Esophagus (tissue), 2 donors: ENCODE results near the gene LYRM9. TPM values are rescaled to one million over a fixed set of nuclear protein-coding genes. Genes with fewer than 3 reads are reported as not detected.

ENCODE experiments used
- H3K27ac ChIP-seq, 2 donors: one replicate each; pipeline ENCODE4 v1.5.1; 2013; ENCODE audit warnings: low read depth in 2 of 2, mild to moderate bottlenecking in 2 of 2, inconsistent platforms in 1 of 2, low read length in 1 of 2, moderate library complexity in 1 of 2
- H3K27me3 ChIP-seq, 2 donors: one replicate each; pipeline ENCODE4 v1.6.1; 2013; ENCODE audit warnings: low read length in 2 of 2, control low read depth in 1 of 2, mild to moderate bottlenecking in 1 of 2; ENCODE audit not compliant: insufficient read depth in 2 of 2, control insufficient read depth in 1 of 2
- H3K36me3 ChIP-seq, 2 donors: one replicate each; pipeline ENCODE4 v1.6.1; 2013; ENCODE audit warnings: low read length in 1 of 2; ENCODE audit not compliant: control insufficient read depth in 2 of 2, insufficient read depth in 2 of 2
- H3K4me1 ChIP-seq, 2 donors: one replicate each; pipeline ENCODE4 v1.6.1; 2013; ENCODE audit warnings: low read length in 1 of 2; ENCODE audit not compliant: control insufficient read depth in 2 of 2, insufficient read depth in 2 of 2
- H3K4me3 ChIP-seq, 2 donors: one replicate each; pipeline ENCODE4 v1.5.1; 2013; ENCODE audit warnings: low read length in 2 of 2, mild to moderate bottlenecking in 2 of 2, low read depth in 1 of 2, moderate library complexity in 1 of 2
- H3K9me3 ChIP-seq, 2 donors: one replicate each; pipeline ENCODE4 v1.6.1; 2013; ENCODE audit warnings: mild to moderate bottlenecking in 2 of 2, low read depth in 1 of 2, low read length in 1 of 2, moderate library complexity in 1 of 2; ENCODE audit not compliant: control insufficient read depth in 2 of 2, insufficient read depth in 1 of 2
- WGBS, 2 donors: extraction: QIAGEN DNeasy Blood & Tissue Kit; methylation state at CpG; one replicate each; pipeline ENCODE4 v1.1.7; 2013; 5-methylcytosine and 5-hydroxymethylcytosine counted together
- polyA plus RNA-seq, 2 donors: library from polyadenylated mRNA; stranded (reverse); fragments of 200-250 nt; gene quantifications; one replicate each; pipeline ENCODE4 v1.2.3, GENCODE V29; 2013
- donor health status: healthy with polysubstance abuse.
- donor health status: Bipolar disorder and iron deficiency.

Gene LYRM9
- polyA plus RNA-seq, result 1 to 10 TPM; 2.5 to 3.9 TPM

DNA sequence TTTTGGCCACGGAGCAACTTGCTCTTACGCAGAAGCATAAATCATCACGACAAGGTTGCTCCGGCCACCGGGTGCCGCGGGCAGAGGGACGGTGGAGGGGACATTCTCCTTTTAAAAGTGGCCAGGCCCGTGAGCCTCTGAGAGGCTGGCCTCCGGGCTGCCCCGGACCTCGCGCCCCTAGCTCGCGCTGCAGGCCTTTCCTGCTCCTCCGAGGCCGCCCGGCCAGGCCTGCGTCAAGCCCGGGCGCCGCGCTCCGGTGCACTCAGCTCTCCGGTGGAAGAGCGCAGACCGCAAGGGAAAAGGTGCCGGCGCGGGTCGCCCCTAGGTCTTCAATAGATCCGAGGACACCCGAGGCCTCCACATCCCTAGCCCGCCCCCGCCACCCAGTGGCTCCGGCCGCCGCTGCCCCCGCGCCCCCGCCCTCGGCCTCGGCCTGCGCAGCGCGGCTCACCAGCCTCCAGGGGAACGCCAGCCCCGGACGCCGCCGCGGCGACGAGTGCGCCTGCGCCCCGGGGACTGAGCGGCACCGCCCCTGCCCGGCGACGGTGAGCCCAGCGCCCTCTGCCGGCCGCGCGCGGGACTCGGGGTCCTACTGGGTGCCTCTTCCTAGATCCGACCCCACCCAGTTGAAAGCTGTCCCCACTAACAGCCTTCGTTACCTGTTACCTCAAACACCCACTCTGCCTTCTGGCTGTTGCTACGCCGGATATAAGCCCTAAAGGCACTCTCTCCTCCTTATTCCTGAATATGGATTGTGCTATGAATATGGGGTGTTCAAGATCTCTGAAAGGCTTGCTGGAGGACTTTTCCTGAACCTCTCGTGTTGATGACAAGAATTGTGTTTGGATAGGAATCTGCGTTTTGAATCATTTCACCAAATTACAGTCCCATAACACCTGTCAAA is at the start of gene LYRM9:
LYRM9 (minus strand) TSS at position 500 of the 904 bp plus-strand sequence. CDS start 10,671 bp downstream, outside the sequence.
- Histone ChIP-seq H3K4me1 (peaks cover 0 to 2% of the 10 kb centered on the region in 2 donors), H3K27me3 (no peaks in the 10 kb centered on the region), H3K27ac (peak within 1 kb of the TSS; percentile 62 to 76), H3K4me3 (peak within 1 kb of the TSS; percentile 65 to 71), H3K9me3 (no peaks in the 10 kb centered on the region), H3K36me3 (no peaks in the 10 kb centered on the region)
- WGBS, 2 donors, result 1% methylated on average over 68 to 75 of the region's 75 CpGs

DNA sequence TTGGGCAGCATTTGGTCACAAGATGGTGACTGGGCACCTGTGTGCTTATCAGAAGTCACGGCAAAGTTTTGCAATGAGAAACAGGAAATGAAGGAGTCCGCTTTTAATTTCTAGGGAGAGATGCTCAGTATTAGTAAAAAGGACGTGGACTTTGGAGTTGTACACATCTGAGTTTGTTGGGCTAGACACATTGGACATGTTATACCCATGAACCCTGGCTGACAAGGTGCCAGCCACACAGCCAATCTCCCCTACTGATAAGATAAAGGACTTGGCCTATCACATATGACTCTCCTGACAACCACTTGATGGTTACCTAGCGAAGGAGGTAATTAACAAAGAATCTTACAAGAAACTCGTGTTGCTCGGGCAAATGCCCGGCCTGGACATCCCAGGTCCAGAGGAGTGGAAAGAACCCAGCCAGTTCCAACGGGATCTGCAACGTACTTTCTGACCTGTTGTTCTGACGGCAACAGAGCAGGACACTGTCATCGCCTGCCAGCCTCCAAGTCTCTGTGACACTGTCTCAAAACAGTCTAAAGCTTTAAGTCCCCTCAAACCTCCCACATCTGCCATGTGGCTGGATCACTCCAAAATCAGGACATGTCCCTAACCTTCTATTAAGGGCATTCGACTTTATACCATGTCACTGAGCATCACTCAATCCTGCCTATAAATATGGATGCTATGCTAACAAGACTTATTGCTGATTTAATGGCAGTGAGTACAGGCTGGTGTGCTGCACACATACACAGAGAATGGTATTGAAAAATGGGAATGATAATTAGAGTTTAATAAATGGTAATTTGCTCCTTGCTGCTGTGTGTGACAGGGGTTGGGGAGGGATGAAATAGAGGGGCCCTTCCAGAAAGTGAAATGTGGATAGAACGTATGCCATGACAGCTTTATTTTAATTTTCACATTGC is 47.6 kb upstream of the LYRM9 start:
- peaks cover 0 to 2% of the 10 kb centered on the region in 2 donors for H3K9me3 ChIP-seq
- no peaks in the 10 kb centered on the region for H3K36me3 ChIP-seq
- H3K4me3 ChIP-seq, result no peak overlapping the region
- no peaks in the 10 kb centered on the region for H3K27me3 ChIP-seq
- H3K4me1 ChIP-seq, result no peaks in the 10 kb centered on the region
- 64 to 69% methylated on average over 13 of the region's 13 CpGs for WGBS, 2 donors
- no peak overlapping the region for H3K27ac ChIP-seq

DNA sequence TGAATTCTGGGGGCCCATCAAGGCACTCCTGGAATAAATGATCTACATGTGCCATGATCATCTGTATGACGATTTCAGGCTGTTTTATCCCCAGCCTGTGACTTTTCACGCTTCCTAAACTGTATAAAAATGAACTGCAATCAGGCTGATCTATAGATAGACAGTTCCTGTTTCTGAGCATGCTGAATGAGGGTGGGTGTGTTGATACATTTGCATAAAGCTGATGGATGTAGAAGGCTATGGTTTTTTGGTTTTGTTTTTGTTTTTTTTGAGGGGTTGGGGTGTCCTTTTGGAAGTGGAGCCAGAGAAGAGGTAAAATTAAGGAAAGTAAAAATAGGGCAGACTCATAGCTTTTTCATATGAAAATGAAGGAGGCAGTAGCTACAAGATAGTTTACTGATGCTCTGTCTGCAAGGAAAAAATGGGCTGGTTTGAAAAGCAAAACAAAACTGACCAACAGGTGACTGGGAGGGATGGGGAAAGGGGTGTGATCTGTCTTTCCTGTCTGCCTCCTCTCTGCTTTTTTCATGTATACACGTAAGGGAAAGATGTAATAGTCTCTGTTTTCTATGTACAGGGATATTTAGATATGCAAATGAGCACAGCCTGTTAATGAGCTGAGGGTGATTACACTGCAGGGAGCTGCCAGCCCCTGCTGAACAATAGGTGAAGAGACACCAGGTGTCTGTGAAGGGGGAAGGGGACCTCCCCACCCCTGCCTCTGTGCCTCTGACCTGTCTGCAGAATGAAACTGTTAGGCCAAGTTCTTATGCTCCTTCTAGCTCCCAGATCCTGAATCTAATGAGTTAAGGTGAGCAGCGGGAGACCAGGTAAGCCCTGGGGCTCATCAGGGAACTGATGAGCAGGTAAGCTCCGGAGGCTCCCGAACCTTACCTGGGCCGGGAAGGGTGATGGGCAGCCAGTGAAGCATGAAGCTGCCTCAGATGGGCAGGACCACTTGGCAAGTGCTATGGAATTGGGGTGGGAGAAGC is 46.6 kb upstream of the LYRM9 start:
- H3K4me1 ChIP-seq, result no peaks in the 10 kb centered on the region
- WGBS, 2 donors, result 45 to 55% methylated on average over 7 of the region's 7 CpGs
- H3K4me3 ChIP-seq, result no peak overlapping the region
- H3K27ac ChIP-seq, result no peak overlapping the region
- H3K9me3 ChIP-seq, result peaks cover 0 to 2% of the 10 kb centered on the region in 2 donors
- H3K36me3 ChIP-seq, result no peaks in the 10 kb centered on the region
- no peaks in the 10 kb centered on the region for H3K27me3 ChIP-seq

DNA sequence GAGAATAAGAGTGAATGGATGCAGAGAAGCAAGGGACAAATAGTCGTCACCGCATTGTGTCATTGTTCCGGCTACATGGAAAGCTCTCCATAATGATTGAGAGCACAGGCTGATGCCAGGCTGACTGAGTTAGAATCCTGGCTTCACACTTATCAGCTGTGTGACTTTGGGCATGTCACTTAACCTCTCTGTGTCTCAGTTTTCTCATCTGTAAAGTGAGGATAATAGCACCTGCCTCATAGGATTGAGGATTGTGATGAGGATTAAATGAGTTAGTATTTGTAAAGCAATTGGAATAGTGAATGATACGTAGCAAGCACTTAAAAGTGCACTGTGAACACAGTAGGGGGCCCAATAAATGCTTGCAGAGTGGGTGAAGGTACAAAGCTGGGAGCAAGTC is 45.7 kb upstream of the LYRM9 start:
- Histone ChIP-seq H3K36me3 (no peaks in the 10 kb centered on the region), H3K4me1 (no peaks in the 10 kb centered on the region), H3K27me3 (no peaks in the 10 kb centered on the region), H3K4me3 (no peak overlapping the region), H3K9me3 (peaks cover 0 to 2% of the 10 kb centered on the region in 2 donors), H3K27ac (no peak overlapping the region)
- 80 to 84% methylated on average over 4 of the region's 4 CpGs for WGBS, 2 donors

DNA sequence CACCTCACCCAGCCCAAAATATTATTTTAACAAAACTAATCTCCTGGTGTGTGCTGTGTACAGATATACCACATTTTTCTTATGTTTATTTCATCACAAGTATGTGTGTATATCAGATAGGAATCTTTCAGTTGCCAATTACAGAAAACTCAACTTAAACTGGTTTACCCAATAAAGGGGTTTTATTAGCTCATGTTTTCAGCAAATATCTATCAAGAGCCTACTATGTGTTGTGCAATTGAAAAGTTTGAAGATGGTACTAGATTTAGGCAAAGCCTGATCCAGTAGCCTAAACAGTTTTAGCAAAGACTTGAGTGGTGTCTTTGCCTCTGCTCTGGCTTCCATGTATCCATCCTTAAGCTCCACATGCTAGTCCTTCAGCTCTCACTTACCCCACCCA is 45.1 kb upstream of the LYRM9 start:
- Histone ChIP-seq H3K27me3 (no peaks in the 10 kb centered on the region), H3K4me3 (no peak overlapping the region), H3K36me3 (no peaks in the 10 kb centered on the region), H3K4me1 (no peaks in the 10 kb centered on the region), H3K9me3 (peaks cover 0 to 2% of the 10 kb centered on the region in 2 donors), H3K27ac (no peak overlapping the region)

DNA sequence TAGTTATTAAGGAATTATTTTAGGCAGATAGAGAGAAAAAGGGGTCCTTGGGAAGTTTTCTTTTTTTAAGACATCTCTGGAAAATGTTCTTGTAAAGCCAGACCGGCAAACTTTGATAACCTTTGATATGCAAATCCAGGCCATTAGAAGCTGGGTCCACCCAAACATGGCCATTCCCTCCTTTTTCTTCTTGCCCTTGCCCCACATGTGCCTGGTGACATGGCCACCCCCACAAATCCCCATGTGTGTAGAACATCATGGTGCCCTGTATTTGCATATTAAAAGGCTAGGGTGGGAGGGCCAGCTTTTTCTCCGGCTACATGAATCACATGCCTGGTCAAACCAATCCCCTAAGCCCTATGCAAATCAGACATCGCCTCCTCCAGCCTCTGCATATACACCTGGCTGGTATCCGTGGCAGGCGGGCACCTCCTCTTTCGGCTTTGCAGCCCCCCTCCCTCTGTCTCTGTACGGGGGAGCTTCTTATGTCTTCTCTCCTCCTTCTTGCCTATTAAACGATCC is 43.9 kb upstream of the LYRM9 start:
- Histone ChIP-seq H3K9me3 (no peaks in the 10 kb centered on the region), H3K4me3 (no peak overlapping the region), H3K27me3 (no peaks in the 10 kb centered on the region), H3K27ac (no peak overlapping the region), H3K4me1 (no peaks in the 10 kb centered on the region), H3K36me3 (no peaks in the 10 kb centered on the region)
- WGBS, 2 donors, result 89 to 94% methylated on average over 8 of the region's 8 CpGs

DNA sequence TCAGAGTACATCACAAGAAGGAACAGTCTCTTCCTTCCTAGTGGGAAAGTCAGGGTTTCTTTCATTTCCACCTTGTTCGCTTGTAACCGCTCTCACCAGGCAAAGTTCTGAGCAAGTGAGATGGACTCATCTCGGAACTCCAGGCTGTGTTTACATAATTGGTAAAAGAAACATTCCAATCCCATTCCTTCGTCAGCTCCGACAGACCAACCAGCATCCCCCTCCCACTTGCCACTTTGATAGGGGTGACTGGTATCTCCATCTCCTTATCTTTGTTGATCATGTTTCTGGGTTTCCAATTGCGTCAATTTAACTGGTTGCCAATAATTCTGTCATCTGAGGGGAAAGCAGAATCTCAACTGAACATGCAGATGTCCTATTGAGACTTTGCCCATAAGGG is 36.8 kb upstream of the LYRM9 start:
- H3K4me3 ChIP-seq, result no peak overlapping the region
- H3K9me3 ChIP-seq, result no peaks in the 10 kb centered on the region
- H3K4me1 ChIP-seq, result no peaks in the 10 kb centered on the region
- WGBS, 2 donors, result 52 to 65% methylated on average over 6 of the region's 6 CpGs
- H3K27ac ChIP-seq, result no peak overlapping the region
- no peaks in the 10 kb centered on the region for H3K36me3 ChIP-seq
- no peaks in the 10 kb centered on the region for H3K27me3 ChIP-seq

DNA sequence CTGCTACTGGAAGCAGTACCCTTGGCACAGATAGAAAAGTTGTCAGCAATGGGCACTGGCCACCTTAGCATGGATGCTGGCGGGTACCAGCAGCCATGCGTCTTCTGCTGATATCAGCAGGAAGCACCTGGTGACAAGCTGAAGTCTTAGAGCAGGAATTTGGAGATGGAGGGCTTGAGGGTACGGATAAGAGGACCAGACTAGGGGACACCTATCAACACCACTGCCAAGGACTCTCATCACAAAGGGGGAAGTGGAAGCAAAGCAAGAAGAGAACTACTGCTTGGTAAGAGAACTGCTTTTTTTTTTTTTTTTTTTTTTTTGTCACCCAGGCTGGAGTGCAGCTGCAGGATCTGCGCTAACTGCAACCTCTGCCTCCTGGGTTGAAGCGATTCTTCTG is 35.4 kb upstream of the LYRM9 start:
- Histone ChIP-seq H3K36me3 (no peaks in the 10 kb centered on the region), H3K9me3 (no peaks in the 10 kb centered on the region), H3K4me1 (no peaks in the 10 kb centered on the region), H3K27ac (no peak overlapping the region), H3K4me3 (no peak overlapping the region), H3K27me3 (no peaks in the 10 kb centered on the region)
- 86 to 88% methylated on average over 5 of the region's 5 CpGs for WGBS, 2 donors
